PC-9 (cell line): ENCODE results near the gene RBMXL2. TPM values are rescaled to one million over a fixed set of nuclear protein-coding genes. Genes with fewer than 3 reads are reported as not detected.

Source experiments
- BruUV-seq: library from RNA; stranded (reverse); fragments of 400-500 nt; replicated peaks from 2 replicates; lab custom pipeline; 2021; lab: Mats Ljungman, UMichigan
- CTCF ChIA-PET: fragments of 300-600 bp; sonication (Branson Sonifier 250); formaldehyde crosslinking; loops from one replicate; lab custom pipeline; 2022; ENCODE audit warnings: antibody characterized with exemption; lab: Charles Lee
- POLR2A ChIA-PET: fragments of 300-600 bp; sonication (Branson Sonifier 250); formaldehyde crosslinking; loops from one replicate; lab custom pipeline; 2022; ENCODE audit warnings: antibody characterized with exemption; ENCODE audit not compliant: unreplicated experiment; lab: Charles Lee
- DNase-seq, 2 experiments: peaks; one replicate each; pipeline versions ENCODE4 v3.0.0 to v3.0.0-alpha.2; 2015 to 2022; ENCODE audit warnings: mixed read lengths in 1 of 2
- H2AFZ ChIP-seq: fragments of 200-600 bp; sonication (generic); 2 replicates; pipeline ENCODE4 v1.8.1; 2017; ENCODE audit warnings: antibody characterized with exemption
- H3F3A ChIP-seq: fragments of 200-600 bp; sonication (generic); 2 replicates; pipeline ENCODE4 v1.8.1; 2017; ENCODE audit warnings: antibody characterized with exemption, mild to moderate bottlenecking, low read depth; ENCODE audit not compliant: insufficient read depth
- H3K27ac ChIP-seq: fragments of 200-600 bp; sonication (generic); 2 replicates; pipeline ENCODE4 v1.6.1; 2016; ENCODE audit warnings: mixed run types
- H3K27me3 ChIP-seq: fragments of 200-600 bp; sonication (generic); 2 replicates; pipeline ENCODE4 v1.6.1; 2016; ENCODE audit warnings: low read depth, mixed run types; ENCODE audit not compliant: insufficient read depth
- H3K36me3 ChIP-seq: fragments of 200-600 bp; sonication (generic); 2 replicates; pipeline ENCODE4 v1.6.1; 2016; ENCODE audit warnings: low read depth, mixed run types
- H3K4me1 ChIP-seq: fragments of 200-600 bp; sonication (generic); replicated peaks from 2 replicates; pipeline ENCODE4 v1.6.1; 2016; ENCODE audit warnings: mixed run types; ENCODE audit not compliant: insufficient read depth
- H3K4me2 ChIP-seq: fragments of 200-600 bp; sonication (generic); 2 replicates; pipeline ENCODE4 v1.6.1; 2017; ENCODE audit warnings: mixed run types
- H3K4me3 ChIP-seq: fragments of 200-600 bp; sonication (generic); 2 replicates; pipeline ENCODE4 v1.6.1; 2016; ENCODE audit warnings: mixed run types
- H3K79me2 ChIP-seq: fragments of 200-600 bp; sonication (generic); 2 replicates; pipeline ENCODE4 v1.6.1; 2017; ENCODE audit warnings: low read depth, mixed run types
- H3K9me2 ChIP-seq: fragments of 200-600 bp; sonication (generic); 2 replicates; pipeline ENCODE4 v1.8.1; 2017; ENCODE audit warnings: mild to moderate bottlenecking; ENCODE audit not compliant: insufficient read depth
- H3K9me3 ChIP-seq: fragments of 200-600 bp; sonication (generic); 2 replicates; pipeline ENCODE4 v1.8.1; 2016; ENCODE audit warnings: low read depth; ENCODE audit not compliant: insufficient read depth
- H4K20me1 ChIP-seq: fragments of 200-600 bp; sonication (generic); 2 replicates; pipeline ENCODE4 v1.8.1; 2017; ENCODE audit not compliant: insufficient read depth
- CTCF ChIP-seq: fragments of 200-600 bp; sonication (generic); conservative IDR thresholded peaks from 2 replicates; pipeline ENCODE4 v1.6.1; 2017; ENCODE audit warnings: mixed run types, antibody characterized with exemption, mild to moderate bottlenecking, moderate library complexity
- EZH2 ChIP-seq: fragments of 200-600 bp; sonication (generic); IDR thresholded peaks from 2 replicates; pipeline ENCODE4 v1.8.0; 2017; ENCODE audit warnings: antibody characterized with exemption, low read depth
- intact Hi-C: fragments of 100-400 bp; cut with micrococcal nuclease; formaldehyde crosslinking; loops from one replicate; pipeline ENCODE4 v1.10.0; 2022; ENCODE audit not compliant: unreplicated experiment
- total RNA-seq: library from RNA; stranded (reverse); gene quantifications from 2 replicates; pipeline ENCODE4 v1.2.3, GENCODE V29; 2021

Gene RBMXL2
- total RNA-seq, 1 experiment from 2014 or later: not detected

GRCh38 chr11:7056828-7057513 is 31.8 kb upstream of the RBMXL2 start:
- no peaks in the 10 kb centered on the region for H3K4me1 ChIP-seq
- BruUV-seq: no TSS peak
- no peaks in the 10 kb centered on the region for H3K27me3 ChIP-seq
- CTCF ChIA-PET: no interaction called here
- no peaks in the 10 kb centered on the region for H3K9me2 ChIP-seq
- intact Hi-C loops: no loop called here
- POLR2A ChIA-PET: no interaction called here
- H2AFZ ChIP-seq: no peak overlapping the region
- no peaks in the 10 kb centered on the region for H3K36me3 ChIP-seq
- no peaks in the 10 kb centered on the region for H3F3A ChIP-seq
- no peaks in the 10 kb centered on the region for H4K20me1 ChIP-seq
- no peak overlapping the region for H3K27ac ChIP-seq
- H3K4me3 ChIP-seq: no peak overlapping the region
- no peak for DNase-seq
- no peak overlapping the region for H3K4me2 ChIP-seq
- TF ChIP-seq CTCF: no peak
- no peak for TF ChIP-seq EZH2
- H3K9me3 ChIP-seq: no peaks in the 10 kb centered on the region
- H3K79me2 ChIP-seq: no peaks in the 10 kb centered on the region

DNA sequence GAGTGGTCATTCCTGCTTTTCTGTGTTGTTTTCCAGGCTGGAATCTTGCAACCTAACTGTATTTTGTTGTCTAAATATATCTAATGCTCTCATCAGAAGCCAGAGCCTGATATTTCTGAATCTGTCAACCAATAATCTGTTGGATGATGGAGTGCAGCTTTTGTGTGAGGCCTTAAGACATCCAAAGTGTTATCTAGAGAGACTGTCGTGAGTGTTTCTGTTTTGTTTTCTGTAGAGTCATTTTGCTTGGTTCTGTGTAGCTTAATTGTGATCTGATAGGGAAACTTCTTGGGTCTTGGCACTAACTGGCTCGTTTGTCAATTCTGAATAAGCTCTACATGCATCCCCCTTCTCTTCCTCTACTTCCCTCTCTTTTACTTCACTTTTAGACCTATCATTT is 31.2 kb upstream of the RBMXL2 start:
- Histone ChIP-seq H3K36me3 (no peaks in the 10 kb centered on the region), H3K4me2 (no peak overlapping the region), H3K4me1 (no peaks in the 10 kb centered on the region), H4K20me1 (no peaks in the 10 kb centered on the region), H3K79me2 (no peaks in the 10 kb centered on the region), H3K9me3 (no peaks in the 10 kb centered on the region), H3K9me2 (no peaks in the 10 kb centered on the region), H3K27me3 (no peaks in the 10 kb centered on the region), H2AFZ (no peak overlapping the region), H3K4me3 (no peak overlapping the region), H3F3A (no peaks in the 10 kb centered on the region), H3K27ac (no peak overlapping the region)
- CTCF ChIA-PET: no interaction called here
- DNase-seq: no peak
- POLR2A ChIA-PET: no interaction called here
- intact Hi-C loops: no loop called here
- BruUV-seq: no TSS peak
- TF ChIP-seq EZH2 (no peak), CTCF (no peak)

- peak in 1 of 2 experiments; percentile 43 for DNase-seq
- intact Hi-C loops: no loop called here
Measured at GRCh38 chr11:7060868-7061267, 27.9 kb upstream of the RBMXL2 start.

More at GRCh38 chr11:7060868-7061267, 27.9 kb upstream of the RBMXL2 start:
- Histone ChIP-seq H3K27ac (no peak overlapping the region), H3K4me3 (no peak overlapping the region), H2AFZ (no peak overlapping the region), H3F3A (no peaks in the 10 kb centered on the region), H3K36me3 (no peaks in the 10 kb centered on the region), H3K9me2 (no peaks in the 10 kb centered on the region), H3K79me2 (no peaks in the 10 kb centered on the region), H3K4me2 (no peak overlapping the region), H3K27me3 (no peaks in the 10 kb centered on the region), H3K4me1 (no peaks in the 10 kb centered on the region), H4K20me1 (no peaks in the 10 kb centered on the region), H3K9me3 (no peaks in the 10 kb centered on the region)
- ChIA-PET POLR2A (no interaction called here), CTCF (no interaction called here)
- no peak for TF ChIP-seq EZH2
- TF ChIP-seq CTCF: no peak
- BruUV-seq: no TSS peak
